Measurements from ENCODE around the gene OR4F15.

GRCh38 chr15:101810456-101810855, 1.5 kb upstream of the OR4F15 start:
- TF ChIP-seq CTCF (optimal IDR thresholded peaks at IDR 0.05 in 1 of 3, IDR thresholded peaks at IDR 0.05 in 1 of 3, conservative IDR thresholded peaks at IDR 0.05 in 1 of 3; ENCODE audit: extremely low read depth in 1 of 3, insufficient read depth in 2 of 3, low read length in 3 of 3) (no peak), EZH2 (IDR thresholded peaks at IDR 0.05; ENCODE audit: low read length) (no peak)

Data from keratinocyte (primary cell).